Measurements from ENCODE around the gene FRMPD1.

Gene FRMPD1

DNA sequence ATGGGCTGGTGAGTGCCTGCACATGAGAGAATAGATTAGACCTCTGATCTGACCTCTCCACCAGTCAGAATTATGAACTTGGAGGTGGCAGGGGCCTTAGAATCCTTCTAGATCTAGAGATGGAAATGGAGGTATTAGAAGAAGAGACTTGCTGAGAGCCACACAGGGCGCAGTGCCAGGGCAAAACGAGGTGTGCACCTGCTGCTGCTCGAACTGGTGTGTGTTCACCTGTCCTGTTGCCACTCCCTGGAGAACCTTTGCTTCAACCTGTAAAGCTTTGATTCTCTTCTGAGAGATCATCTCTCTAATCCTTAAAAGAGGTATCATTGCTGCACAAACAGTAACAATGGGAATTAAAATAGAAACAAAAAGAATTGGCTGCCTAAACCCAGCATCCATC is 24.9 kb downstream of the FRMPD1 start:
- TF ChIP-seq, protein P1, sequence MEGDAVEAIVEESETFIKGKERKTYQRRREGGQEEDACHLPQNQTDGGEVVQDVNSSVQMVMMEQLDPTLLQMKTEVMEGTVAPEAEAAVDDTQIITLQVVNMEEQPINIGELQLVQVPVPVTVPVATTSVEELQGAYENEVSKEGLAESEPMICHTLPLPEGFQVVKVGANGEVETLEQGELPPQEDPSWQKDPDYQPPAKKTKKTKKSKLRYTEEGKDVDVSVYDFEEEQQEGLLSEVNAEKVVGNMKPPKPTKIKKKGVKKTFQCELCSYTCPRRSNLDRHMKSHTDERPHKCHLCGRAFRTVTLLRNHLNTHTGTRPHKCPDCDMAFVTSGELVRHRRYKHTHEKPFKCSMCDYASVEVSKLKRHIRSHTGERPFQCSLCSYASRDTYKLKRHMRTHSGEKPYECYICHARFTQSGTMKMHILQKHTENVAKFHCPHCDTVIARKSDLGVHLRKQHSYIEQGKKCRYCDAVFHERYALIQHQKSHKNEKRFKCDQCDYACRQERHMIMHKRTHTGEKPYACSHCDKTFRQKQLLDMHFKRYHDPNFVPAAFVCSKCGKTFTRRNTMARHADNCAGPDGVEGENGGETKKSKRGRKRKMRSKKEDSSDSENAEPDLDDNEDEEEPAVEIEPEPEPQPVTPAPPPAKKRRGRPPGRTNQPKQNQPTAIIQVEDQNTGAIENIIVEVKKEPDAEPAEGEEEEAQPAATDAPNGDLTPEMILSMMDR (IDR thresholded peaks at IDR 0.05; ENCODE audit: borderline replicate concordance, control extremely low read depth, extremely low read depth, insufficient read depth, missing control alignments), result no peak
- no peak for DNase-seq (ENCODE audit: low spot score)

DNA sequence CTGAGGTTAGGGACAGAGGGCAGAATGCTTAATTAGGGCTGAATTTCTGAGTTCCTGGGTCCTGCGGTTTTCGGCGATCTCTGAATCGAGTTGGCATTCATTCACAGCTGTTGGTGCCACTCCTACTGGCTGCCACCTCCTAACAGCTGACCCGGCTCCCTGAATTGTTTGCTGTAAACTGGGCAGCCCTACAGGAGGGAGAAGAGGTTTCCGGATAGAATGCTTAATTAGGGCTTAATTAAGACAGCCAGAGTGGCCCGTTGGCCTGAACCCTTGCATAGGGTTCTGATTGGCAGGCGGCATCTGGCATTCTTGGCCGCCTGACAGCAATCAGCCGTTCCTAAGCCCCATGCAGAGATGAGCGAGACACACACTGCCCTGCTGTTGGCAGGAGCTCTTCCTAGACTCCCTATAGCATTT is 25.7 kb downstream of the FRMPD1 start:
- DNase-seq (ENCODE audit: low spot score), result no peak
- TF ChIP-seq, protein P1 (IDR thresholded peaks at IDR 0.05; ENCODE audit: borderline replicate concordance, control extremely low read depth, extremely low read depth, insufficient read depth, missing control alignments), result no peak
- in situ Hi-C loops (cut with MboI; ENCODE audit: low sequenced_read_pairs, unreplicated experiment), result no loop called here

More for the DNA sequence above, 24.9 kb downstream of the FRMPD1 start:
- in situ Hi-C loops (cut with MboI; ENCODE audit: low sequenced_read_pairs, unreplicated experiment), result no loop called here

DNA sequence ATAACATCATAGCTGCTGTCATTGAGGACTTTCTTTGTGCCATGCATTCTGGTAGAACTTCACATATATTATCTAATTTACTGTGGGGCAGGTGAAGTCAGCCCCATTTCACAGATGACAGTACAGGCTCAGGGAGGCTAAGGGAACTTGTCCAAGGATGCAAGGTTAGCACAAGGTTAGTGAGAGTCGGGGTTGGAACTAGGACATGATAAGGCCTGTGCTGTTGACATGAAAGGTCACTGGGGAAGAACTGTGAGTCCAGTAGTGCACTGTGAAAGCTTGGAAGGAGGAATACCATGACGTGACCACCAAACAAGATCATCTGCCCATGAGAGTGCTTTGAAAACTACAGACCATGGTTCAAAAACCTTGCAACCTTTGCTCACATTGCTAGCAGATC is 26.7 kb downstream of the FRMPD1 start:
- no peak for DNase-seq (ENCODE audit: low spot score)
- in situ Hi-C loops (cut with MboI; ENCODE audit: low sequenced_read_pairs, unreplicated experiment), result no loop called here
- TF ChIP-seq, protein P1 (IDR thresholded peaks at IDR 0.05; ENCODE audit: borderline replicate concordance, control extremely low read depth, extremely low read depth, insufficient read depth, missing control alignments), result no peak

DNA sequence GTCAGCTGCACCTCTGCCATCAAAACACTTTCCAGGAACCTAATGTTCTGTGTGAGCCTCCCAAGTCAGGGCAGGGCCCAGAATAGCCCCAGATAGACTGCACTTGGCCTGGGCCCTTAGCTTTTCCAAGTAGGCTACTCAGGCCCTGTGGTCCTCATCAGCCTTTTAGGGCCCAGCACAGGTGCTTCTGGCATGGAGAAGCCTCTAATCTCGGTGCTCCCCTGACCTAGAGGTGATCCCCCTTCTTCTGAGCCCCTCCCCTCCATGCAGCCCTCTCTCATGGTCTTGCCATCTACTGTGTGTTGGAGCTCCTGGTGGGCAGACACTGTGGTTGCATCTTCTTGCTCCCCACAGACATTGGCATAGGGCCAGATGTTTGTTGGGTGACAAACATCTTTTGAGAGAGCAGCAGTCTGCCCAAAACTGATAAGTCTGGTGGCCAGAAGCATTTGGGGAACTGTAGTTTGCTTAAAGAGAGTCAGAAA is 28.1 kb downstream of the FRMPD1 start:
- in situ Hi-C loops (cut with MboI; ENCODE audit: low sequenced_read_pairs, unreplicated experiment), result no loop called here
- no peak for DNase-seq (ENCODE audit: low spot score)
- TF ChIP-seq, protein P1 (IDR thresholded peaks at IDR 0.05; ENCODE audit: borderline replicate concordance, control extremely low read depth, extremely low read depth, insufficient read depth, missing control alignments), result no peak

DNA sequence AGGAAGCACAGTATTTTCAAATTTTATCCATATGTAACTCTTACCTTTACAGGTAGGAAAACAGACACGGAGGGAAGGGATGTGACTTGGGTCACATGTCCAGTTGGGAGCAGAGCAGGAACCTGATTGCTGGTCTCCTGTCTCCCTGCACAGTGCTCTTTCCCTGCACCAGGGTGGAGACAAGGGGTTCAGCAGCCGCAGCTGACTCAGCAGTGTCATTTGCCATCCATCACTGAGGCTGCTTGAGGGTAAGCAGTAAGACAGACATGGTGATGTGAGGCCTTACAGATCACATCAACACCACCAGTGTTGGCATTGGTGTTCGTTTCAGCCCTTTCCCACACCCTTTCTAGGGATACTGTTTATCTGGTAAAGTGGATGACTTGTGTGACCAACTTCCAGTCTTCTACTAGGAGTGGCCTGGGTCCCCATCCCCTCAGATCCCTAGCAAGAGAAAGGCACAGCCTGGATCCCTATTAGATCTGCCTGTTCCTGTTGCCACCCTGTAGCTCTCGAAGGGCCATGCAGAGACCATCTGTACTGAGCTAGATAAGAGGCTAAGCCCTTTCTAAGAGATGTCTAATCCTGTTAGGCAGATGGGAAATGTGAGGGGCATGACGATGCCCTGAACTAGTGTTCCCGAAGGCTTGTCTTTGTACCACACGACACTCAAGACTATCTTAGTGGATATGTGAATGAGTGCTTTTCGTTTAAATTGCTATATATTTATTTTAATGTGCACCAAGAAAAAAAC is 29.1 kb downstream of the FRMPD1 start:
- TF ChIP-seq, protein P1 (IDR thresholded peaks at IDR 0.05; ENCODE audit: borderline replicate concordance, control extremely low read depth, extremely low read depth, insufficient read depth, missing control alignments), result no peak
- no peak for DNase-seq (ENCODE audit: low spot score)
- in situ Hi-C loops (cut with MboI; ENCODE audit: low sequenced_read_pairs, unreplicated experiment), result no loop called here

DNA sequence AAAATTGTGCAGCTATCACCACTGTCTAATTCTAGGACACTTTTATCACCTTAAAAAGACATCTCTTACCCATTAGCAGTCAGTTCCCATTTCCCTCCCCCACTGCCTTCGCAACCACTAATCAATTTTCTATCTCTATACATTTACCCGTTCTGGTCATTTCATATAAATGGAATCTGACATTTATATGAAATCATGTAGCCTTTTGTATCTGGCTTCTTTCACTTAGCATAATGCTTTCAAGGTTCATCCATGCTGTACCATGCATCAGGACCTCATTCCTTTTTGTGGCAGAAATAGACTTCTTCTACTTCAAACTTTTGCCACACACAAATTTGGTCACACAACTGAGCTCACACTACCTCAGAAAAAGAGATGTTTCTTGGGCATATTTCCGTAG is 32.2 kb downstream of the FRMPD1 start:
- TF ChIP-seq, protein P1 (IDR thresholded peaks at IDR 0.05; ENCODE audit: borderline replicate concordance, control extremely low read depth, extremely low read depth, insufficient read depth, missing control alignments), result no peak
- no peak for DNase-seq (ENCODE audit: low spot score)
- in situ Hi-C loops (cut with MboI; ENCODE audit: low sequenced_read_pairs, unreplicated experiment), result no loop called here

All from GM13976 (cell line).